ENCODE results near the gene PIK3C2G.

The PIK3C2G gene

DNA sequence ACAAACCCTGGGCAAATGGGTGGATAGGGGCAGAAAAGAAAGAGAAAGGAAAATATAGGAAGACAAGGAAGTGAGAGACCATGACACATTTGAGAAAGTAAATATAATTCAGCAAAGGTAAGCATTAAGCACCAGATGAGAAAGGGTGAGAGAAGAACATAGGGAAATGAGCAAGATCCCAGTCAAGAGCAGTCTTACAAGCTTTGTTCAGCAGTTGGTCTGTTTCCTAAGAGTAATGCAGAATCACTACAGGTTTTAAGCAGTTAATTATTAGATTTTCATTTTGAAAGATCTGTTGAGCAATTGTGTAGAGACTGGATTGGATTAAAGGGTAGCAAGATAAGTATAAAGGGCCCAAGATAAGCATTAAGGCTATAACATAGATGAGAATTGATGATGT, 330.2 kb downstream of the PIK3C2G start:
- no peak for ATAC-seq (ENCODE audit: low read depth)

DNA sequence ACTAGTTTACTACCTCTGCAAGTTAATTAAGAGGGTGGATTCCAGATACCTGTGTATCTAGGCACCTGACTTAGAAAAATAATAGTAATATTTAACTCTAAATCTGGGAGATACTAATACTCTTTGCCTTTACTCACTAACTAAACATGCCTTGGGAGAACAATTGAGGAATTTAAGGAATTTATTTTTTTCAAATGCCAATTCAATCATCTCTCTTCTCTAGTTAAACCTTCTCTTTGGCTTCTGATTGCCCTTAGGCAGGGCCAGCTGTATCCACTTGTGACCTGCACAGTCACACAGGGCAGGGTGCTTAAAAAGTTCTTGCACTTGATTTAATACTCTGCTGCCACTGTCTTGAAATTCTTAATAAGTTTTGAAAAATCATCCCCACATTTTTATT, 334.1 kb downstream of the PIK3C2G start:
- no peak for ATAC-seq (ENCODE audit: low read depth)
- no peak for DNase-seq (ENCODE audit: low spot score)
- Histone ChIP-seq H3K4me1 (ENCODE audit: insufficient read depth, poor library complexity, severe bottlenecking) (no peaks in the 10 kb centered on the region), H3K4me3 (ENCODE audit: severe bottlenecking) (no peak overlapping the region), H3K9me3 (ENCODE audit: severe bottlenecking) (no peaks in the 10 kb centered on the region), H3K27ac (ENCODE audit: poor library complexity, severe bottlenecking) (no peak overlapping the region), H3K27me3 (ENCODE audit: insufficient read depth, poor library complexity, severe bottlenecking) (no peaks in the 10 kb centered on the region), H3K36me3 (ENCODE audit: low read depth) (no peaks in the 10 kb centered on the region)
- TF ChIP-seq, protein P1, sequence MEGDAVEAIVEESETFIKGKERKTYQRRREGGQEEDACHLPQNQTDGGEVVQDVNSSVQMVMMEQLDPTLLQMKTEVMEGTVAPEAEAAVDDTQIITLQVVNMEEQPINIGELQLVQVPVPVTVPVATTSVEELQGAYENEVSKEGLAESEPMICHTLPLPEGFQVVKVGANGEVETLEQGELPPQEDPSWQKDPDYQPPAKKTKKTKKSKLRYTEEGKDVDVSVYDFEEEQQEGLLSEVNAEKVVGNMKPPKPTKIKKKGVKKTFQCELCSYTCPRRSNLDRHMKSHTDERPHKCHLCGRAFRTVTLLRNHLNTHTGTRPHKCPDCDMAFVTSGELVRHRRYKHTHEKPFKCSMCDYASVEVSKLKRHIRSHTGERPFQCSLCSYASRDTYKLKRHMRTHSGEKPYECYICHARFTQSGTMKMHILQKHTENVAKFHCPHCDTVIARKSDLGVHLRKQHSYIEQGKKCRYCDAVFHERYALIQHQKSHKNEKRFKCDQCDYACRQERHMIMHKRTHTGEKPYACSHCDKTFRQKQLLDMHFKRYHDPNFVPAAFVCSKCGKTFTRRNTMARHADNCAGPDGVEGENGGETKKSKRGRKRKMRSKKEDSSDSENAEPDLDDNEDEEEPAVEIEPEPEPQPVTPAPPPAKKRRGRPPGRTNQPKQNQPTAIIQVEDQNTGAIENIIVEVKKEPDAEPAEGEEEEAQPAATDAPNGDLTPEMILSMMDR (IDR thresholded peaks at IDR 0.05; ENCODE audit: poor library complexity, severe bottlenecking): no peak

More for the DNA sequence above, 330.2 kb downstream of the PIK3C2G start:
- no peaks in the 10 kb centered on the region for H3K9me3 ChIP-seq (ENCODE audit: severe bottlenecking)
- no peak overlapping the region for H3K27ac ChIP-seq (ENCODE audit: poor library complexity, severe bottlenecking)
- no peaks in the 10 kb centered on the region for H3K36me3 ChIP-seq (ENCODE audit: low read depth)
- no peaks in the 10 kb centered on the region for H3K27me3 ChIP-seq (ENCODE audit: insufficient read depth, poor library complexity, severe bottlenecking)
- no peak for DNase-seq (ENCODE audit: low spot score)
- no peaks in the 10 kb centered on the region for H3K4me1 ChIP-seq (ENCODE audit: insufficient read depth, poor library complexity, severe bottlenecking)
- TF ChIP-seq, protein P1 (IDR thresholded peaks at IDR 0.05; ENCODE audit: poor library complexity, severe bottlenecking): no peak
- no peak overlapping the region for H3K4me3 ChIP-seq (ENCODE audit: severe bottlenecking)

DNA sequence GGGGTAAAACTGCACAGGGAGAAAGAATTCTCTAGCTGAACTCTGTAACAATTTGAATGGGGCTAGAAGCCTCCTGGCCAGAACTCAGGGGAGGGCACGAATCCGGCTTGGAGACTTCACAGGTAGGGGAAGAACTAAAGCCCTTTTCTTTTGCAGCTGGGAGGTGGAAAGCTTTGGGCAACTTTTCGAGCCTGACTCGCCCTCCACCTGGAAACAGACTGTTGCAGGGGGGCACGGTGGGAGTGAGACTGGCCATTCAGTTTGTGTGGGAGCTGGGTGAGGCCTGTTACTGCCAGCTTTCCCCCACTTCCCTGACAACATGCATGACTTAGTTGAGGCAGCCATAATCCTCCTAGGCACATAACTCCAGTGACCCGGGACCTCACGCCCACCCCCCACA, 340.6 kb downstream of the PIK3C2G start:
- no peaks in the 10 kb centered on the region for H3K27me3 ChIP-seq (ENCODE audit: insufficient read depth, poor library complexity, severe bottlenecking)
- no peak for DNase-seq (ENCODE audit: low spot score)
- H3K27ac ChIP-seq (ENCODE audit: poor library complexity, severe bottlenecking): no peak overlapping the region
- no peaks in the 10 kb centered on the region for H3K4me1 ChIP-seq (ENCODE audit: insufficient read depth, poor library complexity, severe bottlenecking)
- no peaks in the 10 kb centered on the region for H3K9me3 ChIP-seq (ENCODE audit: severe bottlenecking)
- no peaks in the 10 kb centered on the region for H3K36me3 ChIP-seq (ENCODE audit: low read depth)
- no peak overlapping the region for H3K4me3 ChIP-seq (ENCODE audit: severe bottlenecking)
- TF ChIP-seq, protein P1 (IDR thresholded peaks at IDR 0.05; ENCODE audit: poor library complexity, severe bottlenecking): no peak
- ATAC-seq (ENCODE audit: low read depth): no peak

GRCh38 chr12:18612971-18613370, 351.7 kb downstream of the PIK3C2G start:
- no peaks in the 10 kb centered on the region for H3K36me3 ChIP-seq (ENCODE audit: low read depth)
- H3K4me1 ChIP-seq (ENCODE audit: insufficient read depth, poor library complexity, severe bottlenecking): no peaks in the 10 kb centered on the region
- DNase-seq (ENCODE audit: low spot score) (no peak), ATAC-seq (ENCODE audit: low read depth) (no peak)
- TF ChIP-seq, protein P1 (IDR thresholded peaks at IDR 0.05; ENCODE audit: poor library complexity, severe bottlenecking): no peak
- no peaks in the 10 kb centered on the region for H3K9me3 ChIP-seq (ENCODE audit: severe bottlenecking)
- no peak overlapping the region for H3K4me3 ChIP-seq (ENCODE audit: severe bottlenecking)
- no peak overlapping the region for H3K27ac ChIP-seq (ENCODE audit: poor library complexity, severe bottlenecking)
- no peaks in the 10 kb centered on the region for H3K27me3 ChIP-seq (ENCODE audit: insufficient read depth, poor library complexity, severe bottlenecking)

- Histone ChIP-seq H3K27me3 (ENCODE audit: insufficient read depth, poor library complexity, severe bottlenecking) (no peaks in the 10 kb centered on the region), H3K9me3 (ENCODE audit: severe bottlenecking) (no peaks in the 10 kb centered on the region), H3K4me1 (ENCODE audit: insufficient read depth, poor library complexity, severe bottlenecking) (no peaks in the 10 kb centered on the region), H3K4me3 (ENCODE audit: severe bottlenecking) (no peak overlapping the region), H3K36me3 (ENCODE audit: low read depth) (no peaks in the 10 kb centered on the region), H3K27ac (ENCODE audit: poor library complexity, severe bottlenecking) (no peak overlapping the region)
- ATAC-seq (ENCODE audit: low read depth) (no peak), DNase-seq (ENCODE audit: low spot score) (no peak)
- TF ChIP-seq, protein P1 (IDR thresholded peaks at IDR 0.05; ENCODE audit: poor library complexity, severe bottlenecking): no peak
Observed at GRCh38 chr12:18620986-18621385, 359.7 kb downstream of the PIK3C2G start.
